SK-N-SH (cell line): Measurements from ENCODE around the gene MIPEP. TPM values are rescaled to one million over a fixed set of nuclear protein-coding genes. Genes with fewer than 3 reads are reported as not detected.

ENCODE experiments used
- CTCF ChIA-PET: fragments of 300-600, 350-600 bp; formaldehyde crosslinking; extraction: SDS; loops from one replicate; lab custom pipeline; 2021; lab: Yijun Ruan, JAX
- POLR2A ChIA-PET: fragments of 350-600 bp; sonication (Branson Sonifier 250); formaldehyde crosslinking; extraction: SDS; loops from one replicate; lab custom pipeline; 2020; ENCODE audit warnings: antibody characterized with exemption, inconsistent platforms; lab: Yijun Ruan, JAX
- DNase-seq: peaks from one replicate; pipeline ENCODE4 v3.0.0; 2012
- H2AFZ ChIP-seq: fragments of 200-600 bp; sonication (generic); 2 replicates; pipeline ENCODE4 v1.8.1; 2016; ENCODE audit warnings: antibody characterized with exemption, mild to moderate bottlenecking, low read depth
- H3F3A ChIP-seq: fragments of 200-600 bp; sonication (generic); replicated peaks from 2 replicates; pipeline ENCODE3; 2016; ENCODE audit warnings: antibody characterized with exemption, mild to moderate bottlenecking; ENCODE audit not compliant: insufficient read depth
- H3K27ac ChIP-seq, 2 experiments: fragments of 200-500 bp in 1 of 2; fragments of 200-600 bp in 1 of 2; sonication (Bioruptor generic) in 1 of 2; sonication (generic), shearing (Covaris generic) in 1 of 2; 2 replicates each; pipeline versions ENCODE4 v1.5.1 to v1.6.1; 2014 to 2016; ENCODE audit warnings: low read depth in 2 of 2, inconsistent platforms in 1 of 2, low read length in 1 of 2, mild to moderate bottlenecking in 1 of 2, mixed read lengths in 1 of 2
- H3K27me3 ChIP-seq: fragments of 200-600 bp; sonication (generic), shearing (Covaris generic); 2 replicates; pipeline ENCODE4 v1.6.1; 2016; ENCODE audit warnings: mixed run types; ENCODE audit not compliant: insufficient read depth
- H3K36me3 ChIP-seq, 2 experiments: fragments of 200-500 bp in 1 of 2; fragments of 200-600 bp in 1 of 2; sonication (Bioruptor generic) in 1 of 2; sonication (generic) in 1 of 2; replicated peaks in 1 of 2; 2 replicates each; pipeline versions ENCODE3 to v1.5.1; 2014 to 2016; ENCODE audit warnings: low read length in 1 of 2, mild to moderate bottlenecking in 1 of 2; ENCODE audit not compliant: insufficient read depth in 2 of 2, control insufficient read depth in 1 of 2
- H3K4me1 ChIP-seq, 2 experiments: fragments of 200-500 bp in 1 of 2; fragments of 200-600 bp in 1 of 2; sonication (Bioruptor generic) in 1 of 2; sonication (generic), shearing (Covaris generic) in 1 of 2; 2 replicates each; pipeline versions ENCODE4 v1.5.1 to v1.6.1; 2014 to 2016; ENCODE audit warnings: low read depth in 1 of 2, low read length in 1 of 2, mixed run types in 1 of 2; ENCODE audit not compliant: insufficient read depth in 2 of 2, control insufficient read depth in 1 of 2
- H3K4me2 ChIP-seq: fragments of 200-600 bp; sonication (generic), shearing (Covaris generic); 2 replicates; pipeline ENCODE4 v1.6.1; 2017; ENCODE audit warnings: mixed run types
- H3K4me3 ChIP-seq, 2 experiments: fragments of 200-500 bp in 1 of 2; fragments of 200-600 bp in 1 of 2; sonication (Bioruptor generic) in 1 of 2; sonication (generic), shearing (Covaris generic) in 1 of 2; 2 replicates each; pipeline versions ENCODE4 v1.5.1 to v1.8.1; 2014 to 2016; ENCODE audit warnings: low read depth in 2 of 2, inconsistent platforms in 1 of 2, low read length in 1 of 2, mild to moderate bottlenecking in 1 of 2, mixed read lengths in 1 of 2, moderate library complexity in 1 of 2
- H3K79me2 ChIP-seq: fragments of 200-600 bp; sonication (generic); 2 replicates; pipeline ENCODE4 v1.8.1; 2017; ENCODE audit warnings: mild to moderate bottlenecking; ENCODE audit not compliant: insufficient read depth
- H3K9ac ChIP-seq: fragments of 200-600 bp; sonication (generic); 2 replicates; pipeline ENCODE4 v1.6.1; 2017; ENCODE audit warnings: mixed run types
- H3K9me2 ChIP-seq: fragments of 200-600 bp; sonication (generic); 2 replicates; pipeline ENCODE4 v1.6.1; 2017; ENCODE audit warnings: mixed run types
- H3K9me3 ChIP-seq: fragments of 200-600 bp; sonication (generic); 2 replicates; pipeline ENCODE4 v1.6.1; 2017; ENCODE audit warnings: mixed run types, mild to moderate bottlenecking, moderate library complexity
- H4K20me1 ChIP-seq: fragments of 200-600 bp; sonication (generic); 2 replicates; pipeline ENCODE4 v1.6.1; 2017; ENCODE audit warnings: mild to moderate bottlenecking, mixed run types; ENCODE audit not compliant: insufficient read depth
- CHD2 ChIP-seq: fragments of 150-350 bp; IDR thresholded peaks from 2 replicates; pipeline ENCODE4 v1.6.1; 2018; ENCODE audit warnings: low read length; ENCODE audit not compliant: partially characterized antibody
- ELF1 ChIP-seq: IDR thresholded peaks from 2 replicates; pipeline ENCODE4 v1.4.0; 2012
- EP300 ChIP-seq, 2 experiments: IDR thresholded peaks; 2 replicates each; pipeline versions ENCODE4 v1.4.0 to v1.6.1; 2012; ENCODE audit warnings: borderline replicate concordance in 1 of 2, low read depth in 1 of 2, low read length in 1 of 2
- EZH2phosphoT487 ChIP-seq: fragments of 200-600 bp; sonication (generic); IDR thresholded peaks from 2 replicates; pipeline ENCODE4 v1.6.1; 2017; ENCODE audit warnings: low read depth, mixed run types, mild to moderate bottlenecking, antibody characterized with exemption, moderate library complexity, borderline replicate concordance
- FOSL2 ChIP-seq: IDR thresholded peaks from 2 replicates; pipeline ENCODE4 v1.4.0; 2012; ENCODE audit warnings: low read depth, mild to moderate bottlenecking, moderate library complexity, borderline replicate concordance
- FOXM1 ChIP-seq: IDR thresholded peaks from 2 replicates; pipeline ENCODE4 v1.4.0; 2012; ENCODE audit warnings: low read depth, mild to moderate bottlenecking
- JUND ChIP-seq: IDR thresholded peaks from 2 replicates; pipeline ENCODE4 v1.4.0; 2012
- MEF2A ChIP-seq: IDR thresholded peaks from 2 replicates; pipeline ENCODE4 v1.4.0; 2012; ENCODE audit warnings: low read depth, borderline replicate concordance
- MXI1 ChIP-seq: IDR thresholded peaks from 2 replicates; pipeline ENCODE4 v1.6.1; 2012; ENCODE audit warnings: mild to moderate bottlenecking, low read depth, low read length, improper control_type of control experiment
- NRF1 ChIP-seq: IDR thresholded peaks from 2 replicates; pipeline ENCODE4 v1.6.1; 2012; ENCODE audit warnings: low read depth, mild to moderate bottlenecking, low read length
- RAD21 ChIP-seq: IDR thresholded peaks from 2 replicates; pipeline ENCODE4 v1.6.1; 2012; ENCODE audit warnings: mild to moderate bottlenecking, low read length
- RXRA ChIP-seq: IDR thresholded peaks from 2 replicates; pipeline ENCODE4 v1.4.0; 2012; ENCODE audit warnings: low read depth, mild to moderate bottlenecking, borderline replicate concordance
- TAF1 ChIP-seq: IDR thresholded peaks from 2 replicates; pipeline ENCODE4 v1.6.1; 2012; ENCODE audit warnings: low read depth, mild to moderate bottlenecking, low read length, moderate library complexity, borderline replicate concordance
- WGBS: methylation state at CpG from one replicate; pipeline ENCODE4 v1.1.6; 2017; ENCODE audit warnings: low lambda C conversion rate; 5-methylcytosine and 5-hydroxymethylcytosine counted together
- polyA plus RNA-seq, 3 experiments: library from polyadenylated mRNA; depleted of rRNA; stranded (reverse); fragments of >200 nt; gene quantifications; 2 replicates each; pipeline ENCODE4 v1.2.3, GENCODE V29; 2012
- TF ChIP-seq, protein P1 (sequence below): IDR thresholded peaks from 2 replicates; pipeline ENCODE4 v1.6.1; 2012; ENCODE audit warnings: mild to moderate bottlenecking, low read depth, low read length, moderate library complexity
- TF ChIP-seq, protein P2 (sequence below): IDR thresholded peaks from 2 replicates; pipeline ENCODE4 v1.4.0; 2012; ENCODE audit warnings: low read depth, borderline replicate concordance
- TF ChIP-seq, protein P3 (sequence below): IDR thresholded peaks from 2 replicates; pipeline ENCODE4 v1.4.0; 2012; ENCODE audit warnings: low read depth
- TF ChIP-seq, protein P4 (sequence below): IDR thresholded peaks from 2 replicates; pipeline ENCODE4; 2012
- TF ChIP-seq, protein P5 (sequence below): fragments of 200-600 bp; sonication (generic); IDR thresholded peaks from 2 replicates; pipeline ENCODE4 v1.6.1; 2017; ENCODE audit warnings: antibody characterized with exemption, mild to moderate bottlenecking, moderate library complexity
- TF ChIP-seq, protein P6 (sequence below): IDR thresholded peaks from 2 replicates; pipeline ENCODE4 v1.4.0; 2012; ENCODE audit warnings: low read depth, borderline replicate concordance

The MIPEP gene
- polyA plus RNA-seq, 1 of the 3 experiments (the other 2 are of a cell fraction), result 12.7 TPM

DNA sequence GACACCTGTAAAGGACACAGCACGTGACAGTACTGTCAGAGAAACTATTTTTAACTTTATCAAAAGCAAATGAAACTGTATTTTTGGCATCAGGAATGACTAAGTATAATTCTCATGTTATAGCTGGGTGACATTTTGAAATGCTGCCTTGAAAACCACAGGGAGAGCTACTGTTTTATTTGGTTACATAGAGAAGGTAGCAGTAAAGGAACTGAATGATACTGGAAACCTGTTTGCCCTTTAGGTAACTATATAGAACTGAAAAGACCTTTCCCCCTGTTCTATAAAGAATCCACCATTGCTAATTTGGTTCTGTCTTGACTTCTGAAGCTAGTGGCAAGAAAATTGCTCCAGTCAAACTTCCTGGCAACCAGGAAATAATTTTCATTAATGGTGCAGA is 39.1 kb downstream of the MIPEP start (continued):
- TF ChIP-seq, protein P1, sequence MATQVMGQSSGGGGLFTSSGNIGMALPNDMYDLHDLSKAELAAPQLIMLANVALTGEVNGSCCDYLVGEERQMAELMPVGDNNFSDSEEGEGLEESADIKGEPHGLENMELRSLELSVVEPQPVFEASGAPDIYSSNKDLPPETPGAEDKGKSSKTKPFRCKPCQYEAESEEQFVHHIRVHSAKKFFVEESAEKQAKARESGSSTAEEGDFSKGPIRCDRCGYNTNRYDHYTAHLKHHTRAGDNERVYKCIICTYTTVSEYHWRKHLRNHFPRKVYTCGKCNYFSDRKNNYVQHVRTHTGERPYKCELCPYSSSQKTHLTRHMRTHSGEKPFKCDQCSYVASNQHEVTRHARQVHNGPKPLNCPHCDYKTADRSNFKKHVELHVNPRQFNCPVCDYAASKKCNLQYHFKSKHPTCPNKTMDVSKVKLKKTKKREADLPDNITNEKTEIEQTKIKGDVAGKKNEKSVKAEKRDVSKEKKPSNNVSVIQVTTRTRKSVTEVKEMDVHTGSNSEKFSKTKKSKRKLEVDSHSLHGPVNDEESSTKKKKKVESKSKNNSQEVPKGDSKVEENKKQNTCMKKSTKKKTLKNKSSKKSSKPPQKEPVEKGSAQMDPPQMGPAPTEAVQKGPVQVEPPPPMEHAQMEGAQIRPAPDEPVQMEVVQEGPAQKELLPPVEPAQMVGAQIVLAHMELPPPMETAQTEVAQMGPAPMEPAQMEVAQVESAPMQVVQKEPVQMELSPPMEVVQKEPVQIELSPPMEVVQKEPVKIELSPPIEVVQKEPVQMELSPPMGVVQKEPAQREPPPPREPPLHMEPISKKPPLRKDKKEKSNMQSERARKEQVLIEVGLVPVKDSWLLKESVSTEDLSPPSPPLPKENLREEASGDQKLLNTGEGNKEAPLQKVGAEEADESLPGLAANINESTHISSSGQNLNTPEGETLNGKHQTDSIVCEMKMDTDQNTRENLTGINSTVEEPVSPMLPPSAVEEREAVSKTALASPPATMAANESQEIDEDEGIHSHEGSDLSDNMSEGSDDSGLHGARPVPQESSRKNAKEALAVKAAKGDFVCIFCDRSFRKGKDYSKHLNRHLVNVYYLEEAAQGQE, result no peak
- TF ChIP-seq RAD21 (no peak), MEF2A (no peak), EP300 (IDR thresholded peaks at IDR 0.05; ENCODE audit: borderline replicate concordance in 1 of 2, low read depth in 1 of 2, low read length in 1 of 2) (no peak), FOXM1 (no peak), CHD2 (no peak), ELF1 (no peak)
- TF ChIP-seq, protein P2, sequence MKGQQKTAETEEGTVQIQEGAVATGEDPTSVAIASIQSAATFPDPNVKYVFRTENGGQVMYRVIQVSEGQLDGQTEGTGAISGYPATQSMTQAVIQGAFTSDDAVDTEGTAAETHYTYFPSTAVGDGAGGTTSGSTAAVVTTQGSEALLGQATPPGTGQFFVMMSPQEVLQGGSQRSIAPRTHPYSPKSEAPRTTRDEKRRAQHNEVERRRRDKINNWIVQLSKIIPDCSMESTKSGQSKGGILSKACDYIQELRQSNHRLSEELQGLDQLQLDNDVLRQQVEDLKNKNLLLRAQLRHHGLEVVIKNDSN, result no peak
- TF ChIP-seq, all 33 proteins: peak for 0

DNA sequence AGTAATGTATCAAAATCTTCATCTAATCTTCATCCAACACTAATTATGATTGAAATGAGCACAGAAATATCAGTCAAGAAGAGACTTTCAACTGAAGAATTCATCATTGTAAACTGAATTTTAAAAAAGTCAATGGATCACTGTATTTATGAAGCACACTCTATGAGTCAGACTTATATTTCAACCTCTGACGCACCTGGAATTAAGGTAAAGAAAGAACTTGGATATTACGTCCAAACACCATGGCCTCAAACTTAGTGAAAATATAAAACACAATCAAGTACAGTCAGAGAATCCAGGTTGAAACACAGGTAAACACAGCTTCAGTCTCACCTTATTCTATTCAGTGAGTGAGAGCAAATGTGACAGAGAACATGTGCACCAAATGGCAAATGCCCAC is 39.5 kb downstream of the MIPEP start:
- Histone ChIP-seq H3K9ac (no peak overlapping the region), H3F3A (no peaks in the 10 kb centered on the region), H3K9me2 (no peaks in the 10 kb centered on the region), H3K9me3 (no peaks in the 10 kb centered on the region), H3K36me3 (peaks cover 0 to 19% of the 10 kb centered on the region in 2 experiments), H3K27me3 (no peaks in the 10 kb centered on the region), H3K4me2 (no peak overlapping the region), H3K4me1 (peaks cover 0 to 17% of the 10 kb centered on the region in 2 experiments; a peak in 2 of 4 replicates), H3K79me2 (no peaks in the 10 kb centered on the region), H3K27ac (no peak overlapping the region), H4K20me1 (no peaks in the 10 kb centered on the region), H2AFZ (no peak overlapping the region), H3K4me3 (no peak overlapping the region)
- DNase-seq, result no peak
- ChIA-PET POLR2A (no interaction called here), CTCF (interaction anchor here (1.3 to 2.3 kb wide), 2 partner anchors 9 to 19 kb away, joined by 5 to 10 read pairs; no protein-coding TSS in a partner anchor)
- 96% methylated on average over 2 of the region's 2 CpGs for WGBS
- TF ChIP-seq ELF1, result no peak
- no peak for TF ChIP-seq JUND
- no peak for TF ChIP-seq RXRA
- TF ChIP-seq, protein P3, sequence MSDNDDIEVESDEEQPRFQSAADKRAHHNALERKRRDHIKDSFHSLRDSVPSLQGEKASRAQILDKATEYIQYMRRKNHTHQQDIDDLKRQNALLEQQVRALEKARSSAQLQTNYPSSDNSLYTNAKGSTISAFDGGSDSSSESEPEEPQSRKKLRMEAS, result no peak
- no peak for TF ChIP-seq EZH2phosphoT487
- no peak for TF ChIP-seq CHD2
- no peak for TF ChIP-seq MXI1
- TF ChIP-seq, protein P4, sequence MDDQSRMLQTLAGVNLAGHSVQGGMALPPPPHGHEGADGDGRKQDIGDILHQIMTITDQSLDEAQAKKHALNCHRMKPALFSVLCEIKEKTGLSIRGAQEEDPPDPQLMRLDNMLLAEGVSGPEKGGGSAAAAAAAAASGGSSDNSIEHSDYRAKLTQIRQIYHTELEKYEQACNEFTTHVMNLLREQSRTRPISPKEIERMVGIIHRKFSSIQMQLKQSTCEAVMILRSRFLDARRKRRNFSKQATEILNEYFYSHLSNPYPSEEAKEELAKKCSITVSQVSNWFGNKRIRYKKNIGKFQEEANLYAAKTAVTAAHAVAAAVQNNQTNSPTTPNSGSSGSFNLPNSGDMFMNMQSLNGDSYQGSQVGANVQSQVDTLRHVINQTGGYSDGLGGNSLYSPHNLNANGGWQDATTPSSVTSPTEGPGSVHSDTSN, result no peak
- TF ChIP-seq, protein P5, sequence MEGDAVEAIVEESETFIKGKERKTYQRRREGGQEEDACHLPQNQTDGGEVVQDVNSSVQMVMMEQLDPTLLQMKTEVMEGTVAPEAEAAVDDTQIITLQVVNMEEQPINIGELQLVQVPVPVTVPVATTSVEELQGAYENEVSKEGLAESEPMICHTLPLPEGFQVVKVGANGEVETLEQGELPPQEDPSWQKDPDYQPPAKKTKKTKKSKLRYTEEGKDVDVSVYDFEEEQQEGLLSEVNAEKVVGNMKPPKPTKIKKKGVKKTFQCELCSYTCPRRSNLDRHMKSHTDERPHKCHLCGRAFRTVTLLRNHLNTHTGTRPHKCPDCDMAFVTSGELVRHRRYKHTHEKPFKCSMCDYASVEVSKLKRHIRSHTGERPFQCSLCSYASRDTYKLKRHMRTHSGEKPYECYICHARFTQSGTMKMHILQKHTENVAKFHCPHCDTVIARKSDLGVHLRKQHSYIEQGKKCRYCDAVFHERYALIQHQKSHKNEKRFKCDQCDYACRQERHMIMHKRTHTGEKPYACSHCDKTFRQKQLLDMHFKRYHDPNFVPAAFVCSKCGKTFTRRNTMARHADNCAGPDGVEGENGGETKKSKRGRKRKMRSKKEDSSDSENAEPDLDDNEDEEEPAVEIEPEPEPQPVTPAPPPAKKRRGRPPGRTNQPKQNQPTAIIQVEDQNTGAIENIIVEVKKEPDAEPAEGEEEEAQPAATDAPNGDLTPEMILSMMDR, result no peak
- TF ChIP-seq, protein P6, sequence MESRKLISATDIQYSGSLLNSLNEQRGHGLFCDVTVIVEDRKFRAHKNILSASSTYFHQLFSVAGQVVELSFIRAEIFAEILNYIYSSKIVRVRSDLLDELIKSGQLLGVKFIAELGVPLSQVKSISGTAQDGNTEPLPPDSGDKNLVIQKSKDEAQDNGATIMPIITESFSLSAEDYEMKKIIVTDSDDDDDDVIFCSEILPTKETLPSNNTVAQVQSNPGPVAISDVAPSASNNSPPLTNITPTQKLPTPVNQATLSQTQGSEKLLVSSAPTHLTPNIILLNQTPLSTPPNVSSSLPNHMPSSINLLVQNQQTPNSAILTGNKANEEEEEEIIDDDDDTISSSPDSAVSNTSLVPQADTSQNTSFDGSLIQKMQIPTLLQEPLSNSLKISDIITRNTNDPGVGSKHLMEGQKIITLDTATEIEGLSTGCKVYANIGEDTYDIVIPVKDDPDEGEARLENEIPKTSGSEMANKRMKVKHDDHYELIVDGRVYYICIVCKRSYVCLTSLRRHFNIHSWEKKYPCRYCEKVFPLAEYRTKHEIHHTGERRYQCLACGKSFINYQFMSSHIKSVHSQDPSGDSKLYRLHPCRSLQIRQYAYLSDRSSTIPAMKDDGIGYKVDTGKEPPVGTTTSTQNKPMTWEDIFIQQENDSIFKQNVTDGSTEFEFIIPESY, result no peak
- no peak for TF ChIP-seq FOSL2
- TF ChIP-seq NRF1, result no peak
- no peak for TF ChIP-seq TAF1
